CD4-positive, CD25-positive, alpha-beta regulatory T cell (primary cell): Measurements from ENCODE around the gene MYO18B. TPM values are rescaled to one million over a fixed set of nuclear protein-coding genes. Genes with fewer than 3 reads are reported as not detected.

Experiments used
- ATAC-seq, 2 donors: fragments of 150-1000 bp; cut with Tn5 transposase; one replicate each; pipeline ENCODE4 v1.10.0; 2021; ENCODE audit warnings: low read depth in 2 of 2, moderate number of reproducible peaks in 2 of 2, moderate library complexity in 1 of 2
- DNase-seq, 3 donors: peaks; one replicate each; pipeline versions ENCODE4 v3.0.0 to v3.0.0-alpha.2; 2012 to 2022; ENCODE audit warnings: mixed read lengths in 1 of 3
- H3K27ac ChIP-seq: one replicate; pipeline ENCODE4 v1.7.0; 2013; ENCODE audit warnings: mild to moderate bottlenecking, low read length; ENCODE audit not compliant: insufficient read depth, poor library complexity, severe bottlenecking
- H3K27me3 ChIP-seq: one replicate; pipeline ENCODE4 v1.7.0; 2013; ENCODE audit warnings: low read length; ENCODE audit not compliant: control insufficient read depth, insufficient read depth
- H3K36me3 ChIP-seq: one replicate; pipeline ENCODE4 v1.7.0; 2013; ENCODE audit warnings: mild to moderate bottlenecking, low read length, moderate library complexity; ENCODE audit not compliant: control insufficient read depth, insufficient read depth
- H3K4me1 ChIP-seq: 2 replicates; pipeline ENCODE4 v1.7.0; 2013; ENCODE audit warnings: mild to moderate bottlenecking, low read length; ENCODE audit not compliant: insufficient read depth, control insufficient read depth, poor library complexity, severe bottlenecking
- H3K4me3 ChIP-seq: one replicate; pipeline ENCODE4 v1.7.0; 2013; ENCODE audit warnings: low read depth, mild to moderate bottlenecking, low read length, moderate library complexity
- H3K9me3 ChIP-seq, 2 experiments: 1 replicate in 1 of 2; 2 replicates in 1 of 2; pipeline ENCODE4 v1.7.0; 2013; ENCODE audit warnings: low read length in 2 of 2, mild to moderate bottlenecking in 1 of 2, moderate library complexity in 1 of 2; ENCODE audit not compliant: control insufficient read depth in 2 of 2
- H3K27ac Mint-ChIP-seq, 3 donors: one replicate each; pipeline ENCODE4 v1.8.0; 2020 to 2022; ENCODE audit warnings: mild to moderate bottlenecking in 3 of 3, mixed read lengths in 3 of 3, moderate library complexity in 2 of 3
- H3K27me3 Mint-ChIP-seq: one replicate; pipeline ENCODE4 v1.8.0; 2022; ENCODE audit warnings: mild to moderate bottlenecking, mixed read lengths
- H3K36me3 Mint-ChIP-seq: one replicate; pipeline ENCODE4 v1.8.0; 2020; ENCODE audit warnings: mixed read lengths
- H3K4me1 Mint-ChIP-seq, 4 donors: one replicate each; pipeline ENCODE4 v1.8.0; 2020 to 2022; ENCODE audit warnings: mixed read lengths in 4 of 4, mild to moderate bottlenecking in 1 of 4
- H3K4me3 Mint-ChIP-seq, 4 donors: one replicate each; pipeline ENCODE4 v1.8.0; 2020 to 2022; ENCODE audit warnings: mild to moderate bottlenecking in 4 of 4, mixed read lengths in 4 of 4, moderate library complexity in 3 of 4
- H3K9me3 Mint-ChIP-seq, 7 donors: one replicate each; pipeline ENCODE4 v1.8.0; 2020 to 2022; ENCODE audit warnings: mixed read lengths in 7 of 7, mild to moderate bottlenecking in 3 of 7, moderate library complexity in 2 of 7
- polyA plus RNA-seq, 4 donors: library from polyadenylated mRNA; unstranded; fragments of 300-500 nt; fragmentation: Illumina TruSeq; gene quantifications; one replicate each; pipeline ENCODE4 v1.2.3, GENCODE V29; 2021
- total RNA-seq: library from RNA; stranded (reverse); gene quantifications from one replicate; pipeline ENCODE4 v1.2.3, GENCODE V29; 2022

Gene MYO18B
- total and polyA plus RNA-seq, 5 donors from 2014 or later: 0.27 to 0.35 TPM; not detected in 3

DNA sequence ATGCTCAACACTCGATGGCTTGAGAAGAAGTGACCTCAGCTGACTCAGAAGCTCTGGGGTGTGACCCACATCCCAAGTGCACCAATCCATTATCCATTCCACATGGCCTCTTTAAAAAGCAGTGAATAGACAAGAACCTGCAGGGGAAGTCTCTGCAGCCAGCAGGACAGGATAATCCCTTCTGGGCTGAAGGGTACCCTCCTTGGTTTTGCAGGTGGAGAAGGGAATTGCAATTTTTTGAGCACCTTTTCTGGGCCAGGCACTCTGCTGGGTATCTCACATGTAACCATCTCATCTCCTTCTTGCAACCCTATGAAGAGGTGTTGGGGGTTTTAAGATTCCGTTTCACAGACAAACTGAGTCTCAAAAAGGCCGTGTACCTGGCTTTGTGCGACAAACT lies 76.6 kb downstream of the MYO18B start:
- no peak overlapping the region for H3K27ac Mint-ChIP-seq
- no peak overlapping the region for H3K27ac ChIP-seq
- no peaks in the 10 kb centered on the region for H3K4me1 Mint-ChIP-seq
- H3K4me3 Mint-ChIP-seq: no peak overlapping the region
- H3K36me3 ChIP-seq: no peaks in the 10 kb centered on the region
- no peaks in the 10 kb centered on the region for H3K9me3 ChIP-seq
- no peak for ATAC-seq
- peaks cover 19% of the 10 kb centered on the region for H3K27me3 Mint-ChIP-seq
- H3K4me1 ChIP-seq: no peaks in the 10 kb centered on the region
- H3K4me3 ChIP-seq: no peak overlapping the region
- no peaks in the 10 kb centered on the region for H3K36me3 Mint-ChIP-seq
- H3K9me3 Mint-ChIP-seq: peaks cover 0 to 8% (median 2%) of the 10 kb centered on the region in 7 donors
- peaks cover 6% of the 10 kb centered on the region for H3K27me3 ChIP-seq
- no peak for DNase-seq

DNA sequence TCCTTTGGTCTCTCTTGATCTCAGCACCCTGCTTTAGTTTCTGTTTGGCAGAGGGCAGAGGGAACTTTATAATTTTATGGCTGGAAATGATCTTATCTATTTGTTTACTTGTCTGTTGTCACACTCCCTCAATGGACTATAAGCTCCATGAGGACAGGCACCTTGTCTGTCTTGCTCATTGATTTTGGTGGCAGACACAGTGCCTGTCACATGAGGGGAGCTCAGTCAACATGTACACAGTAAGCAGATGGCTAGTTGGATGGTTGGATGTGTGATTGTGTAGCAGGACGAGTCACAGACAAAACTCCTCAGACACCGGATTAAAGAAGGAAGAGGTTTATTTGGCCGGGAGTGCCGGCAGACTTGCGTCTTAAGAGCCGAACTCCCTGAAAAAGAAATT lies 80.4 kb downstream of the MYO18B start:
- Histone ChIP-seq H3K9me3 (no peaks in the 10 kb centered on the region), H3K36me3 (no peaks in the 10 kb centered on the region), H3K4me3 (no peak overlapping the region), H3K27me3 (peaks cover 4% of the 10 kb centered on the region), H3K4me1 (no peaks in the 10 kb centered on the region), H3K27ac (no peak overlapping the region)
- no peaks in the 10 kb centered on the region for H3K4me1 Mint-ChIP-seq
- H3K27ac Mint-ChIP-seq: no peak overlapping the region
- H3K27me3 Mint-ChIP-seq: peaks cover 14% of the 10 kb centered on the region
- DNase-seq: no peak
- H3K9me3 Mint-ChIP-seq: peaks cover 0 to 8% (median 2%) of the 10 kb centered on the region in 7 donors
- H3K36me3 Mint-ChIP-seq: no peaks in the 10 kb centered on the region
- no peak overlapping the region for H3K4me3 Mint-ChIP-seq
- no peak for ATAC-seq

DNA sequence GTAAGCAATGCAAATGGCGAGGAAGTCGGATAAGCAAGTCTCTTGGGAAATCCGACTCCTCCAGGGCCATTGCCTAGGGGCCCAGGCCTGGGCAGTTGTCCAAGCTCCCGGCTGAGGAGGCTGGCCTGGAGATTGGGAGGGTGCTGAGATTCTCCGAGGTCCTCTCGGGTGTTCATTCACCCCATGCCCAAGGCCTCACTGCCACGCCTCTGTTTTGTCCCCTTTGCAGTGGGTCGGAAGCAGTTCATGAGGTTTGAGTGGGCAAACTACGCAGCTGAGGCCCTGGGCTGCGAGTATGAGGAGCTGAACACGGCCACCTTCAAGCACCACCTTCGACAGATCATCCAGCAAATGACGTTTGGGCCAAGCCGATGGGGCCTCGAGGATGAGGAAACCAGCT lies 81.3 kb downstream of the MYO18B start:
- H3K27ac Mint-ChIP-seq: no peak overlapping the region
- Histone ChIP-seq H3K36me3 (no peaks in the 10 kb centered on the region), H3K27me3 (peaks cover 3% of the 10 kb centered on the region), H3K4me1 (no peaks in the 10 kb centered on the region), H3K27ac (no peak overlapping the region), H3K9me3 (no peaks in the 10 kb centered on the region), H3K4me3 (no peak overlapping the region)
- no peaks in the 10 kb centered on the region for H3K36me3 Mint-ChIP-seq
- no peak for DNase-seq
- no peak for ATAC-seq
- H3K27me3 Mint-ChIP-seq: peaks cover 10% of the 10 kb centered on the region
- no peaks in the 10 kb centered on the region for H3K4me1 Mint-ChIP-seq
- peaks cover 0 to 8% (median 2%) of the 10 kb centered on the region in 7 donors for H3K9me3 Mint-ChIP-seq
- no peak overlapping the region for H3K4me3 Mint-ChIP-seq

DNA sequence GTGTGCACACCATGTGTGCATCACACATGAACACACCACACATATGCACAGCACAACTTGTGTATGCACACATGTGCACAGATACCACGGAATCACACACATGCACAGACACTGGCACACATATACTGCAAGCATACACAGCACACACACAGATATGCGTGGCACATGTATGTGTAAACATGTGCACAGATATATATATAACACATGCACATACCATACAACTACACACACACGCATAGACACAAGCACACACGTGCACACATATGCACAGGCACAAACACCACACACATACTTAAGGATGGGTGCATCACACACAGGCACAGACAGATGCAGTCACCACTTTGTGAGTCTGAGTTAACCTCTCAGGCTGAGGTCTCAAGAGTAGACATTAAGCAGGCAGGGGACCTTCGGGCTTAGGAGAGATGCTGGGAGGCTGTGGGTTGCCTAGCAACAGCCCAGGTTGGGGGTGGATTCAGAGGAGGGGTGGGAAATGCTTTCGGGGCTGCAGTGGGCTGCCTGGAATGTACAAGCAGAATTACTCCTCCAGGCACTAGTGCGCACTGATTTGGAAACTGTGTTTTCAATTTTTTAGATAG lies 82.9 kb downstream of the MYO18B start:
- Mint-ChIP-seq H3K27ac (no peak overlapping the region), H3K4me3 (no peak overlapping the region), H3K36me3 (no peaks in the 10 kb centered on the region), H3K27me3 (peaks cover 9% of the 10 kb centered on the region), H3K9me3 (peaks cover 0 to 6% (median 2%) of the 10 kb centered on the region in 7 donors), H3K4me1 (no peaks in the 10 kb centered on the region)
- Histone ChIP-seq H3K4me1 (no peaks in the 10 kb centered on the region), H3K9me3 (no peaks in the 10 kb centered on the region), H3K36me3 (no peaks in the 10 kb centered on the region), H3K27me3 (peaks cover 2% of the 10 kb centered on the region), H3K27ac (no peak overlapping the region), H3K4me3 (no peak overlapping the region)
- ATAC-seq (no peak), DNase-seq (no peak)

DNA sequence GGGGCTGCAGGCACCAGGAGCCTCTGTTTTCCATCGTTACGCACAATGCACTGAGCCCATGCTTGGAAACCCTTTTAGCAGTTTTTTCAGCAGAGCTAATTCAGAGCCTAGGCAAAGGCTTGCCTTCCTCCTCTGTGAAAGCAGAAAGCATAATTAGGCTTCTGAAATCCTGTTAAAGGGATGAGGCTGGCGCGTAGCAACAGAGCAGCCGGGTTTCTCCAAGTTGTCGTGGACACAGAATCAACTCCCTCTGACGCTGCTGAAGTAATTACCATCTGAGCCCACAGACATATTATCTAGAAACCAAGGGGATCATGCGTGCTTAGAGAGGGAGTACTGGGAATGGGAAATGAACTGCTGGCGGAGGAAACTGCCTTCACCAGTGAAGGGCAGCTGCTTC lies 85.4 kb downstream of the MYO18B start:
- ATAC-seq (no peak), DNase-seq (no peak)
- H3K4me3 Mint-ChIP-seq: no peak overlapping the region
- no peaks in the 10 kb centered on the region for H3K4me1 Mint-ChIP-seq
- H3K36me3 Mint-ChIP-seq: no peaks in the 10 kb centered on the region
- peaks cover 5% of the 10 kb centered on the region for H3K27me3 Mint-ChIP-seq
- no peaks in the 10 kb centered on the region for H3K36me3 ChIP-seq
- H3K9me3 Mint-ChIP-seq: peaks cover 0 to 3% (median 0%) of the 10 kb centered on the region in 7 donors
- no peak overlapping the region for H3K27ac Mint-ChIP-seq
- no peaks in the 10 kb centered on the region for H3K4me1 ChIP-seq
- no peak overlapping the region for H3K4me3 ChIP-seq
- peaks cover 2% of the 10 kb centered on the region for H3K27me3 ChIP-seq
- no peaks in the 10 kb centered on the region for H3K9me3 ChIP-seq
- H3K27ac ChIP-seq: no peak overlapping the region

DNA sequence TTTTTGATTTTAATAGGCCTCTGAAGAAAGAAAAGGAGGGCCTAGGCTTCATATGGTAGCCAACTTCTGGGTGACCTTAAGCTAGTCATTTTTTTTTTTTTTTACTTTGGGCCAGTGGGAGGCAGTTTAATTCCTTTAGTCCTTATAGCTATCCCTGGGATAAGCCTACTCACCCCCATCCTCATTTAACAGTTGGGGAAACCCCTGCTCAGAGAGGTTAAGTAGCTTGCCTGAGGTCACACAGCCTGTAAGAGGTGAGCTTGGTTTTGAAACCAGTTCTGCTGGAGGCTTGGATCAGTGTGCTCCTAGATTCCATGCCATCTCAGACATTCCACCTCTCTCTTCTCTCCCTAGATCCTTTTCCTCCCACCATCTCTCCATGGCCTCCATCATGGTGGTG lies 86.4 kb downstream of the MYO18B start:
- H3K9me3 ChIP-seq: no peaks in the 10 kb centered on the region
- Mint-ChIP-seq H3K36me3 (no peaks in the 10 kb centered on the region), H3K4me3 (no peak overlapping the region), H3K4me1 (no peaks in the 10 kb centered on the region), H3K27ac (no peak overlapping the region), H3K9me3 (peaks cover 0 to 2% (median 0%) of the 10 kb centered on the region in 7 donors), H3K27me3 (no peaks in the 10 kb centered on the region)
- ATAC-seq (no peak), DNase-seq (no peak)
- peaks cover 2% of the 10 kb centered on the region for H3K27me3 ChIP-seq
- no peaks in the 10 kb centered on the region for H3K36me3 ChIP-seq
- no peak overlapping the region for H3K4me3 ChIP-seq
- no peaks in the 10 kb centered on the region for H3K4me1 ChIP-seq
- H3K27ac ChIP-seq: no peak overlapping the region

DNA sequence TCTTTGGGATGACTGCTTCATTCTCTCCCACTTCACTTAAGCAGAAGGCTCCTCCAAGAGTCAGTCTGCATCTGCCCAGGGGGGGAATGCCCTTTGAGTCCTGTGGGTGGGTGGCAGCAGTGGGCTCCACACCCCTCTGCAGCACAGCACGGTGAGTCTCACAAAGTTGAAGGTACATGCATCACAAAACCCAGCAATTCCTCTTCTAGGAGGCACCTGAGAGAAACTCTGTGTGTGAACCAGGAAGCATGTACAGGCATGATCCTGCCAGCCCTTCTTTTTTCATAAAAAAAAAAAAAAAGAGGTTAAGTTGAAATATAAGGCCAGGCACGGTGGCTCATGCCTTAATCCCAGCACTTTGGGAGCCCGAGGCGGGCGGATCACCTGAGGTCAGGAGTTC lies 87.2 kb downstream of the MYO18B start:
- peaks cover 0 to 2% (median 0%) of the 10 kb centered on the region in 7 donors for H3K9me3 Mint-ChIP-seq
- no peak overlapping the region for H3K27ac Mint-ChIP-seq
- no peak overlapping the region for H3K4me3 ChIP-seq
- DNase-seq (no peak), ATAC-seq (no peak)
- peaks cover 7% of the 10 kb centered on the region for H3K27me3 Mint-ChIP-seq
- no peak overlapping the region for H3K4me3 Mint-ChIP-seq
- H3K27ac ChIP-seq: no peak overlapping the region
- H3K9me3 ChIP-seq: no peaks in the 10 kb centered on the region
- H3K27me3 ChIP-seq: peaks cover 2% of the 10 kb centered on the region
- H3K36me3 ChIP-seq: no peaks in the 10 kb centered on the region
- no peaks in the 10 kb centered on the region for H3K4me1 Mint-ChIP-seq
- H3K36me3 Mint-ChIP-seq: no peaks in the 10 kb centered on the region
- H3K4me1 ChIP-seq: no peaks in the 10 kb centered on the region
